Activated CD4-positive, alpha-beta T cell treated with anti-CD3 and anti-CD28 coated beads, Interleukin-2, amount 50 U/mL, for 1 hour (primary cell): ENCODE measurements around the gene EPHA4.

Source experiments
- DNase-seq: peaks from one replicate; pipeline ENCODE4 v3.0.0-alpha.2; 2020

The EPHA4 gene

GRCh38 chr2:221571025-221571550 lies 1.0 kb downstream of the EPHA4 start:
- peak; percentile 34 for DNase-seq

DNA sequence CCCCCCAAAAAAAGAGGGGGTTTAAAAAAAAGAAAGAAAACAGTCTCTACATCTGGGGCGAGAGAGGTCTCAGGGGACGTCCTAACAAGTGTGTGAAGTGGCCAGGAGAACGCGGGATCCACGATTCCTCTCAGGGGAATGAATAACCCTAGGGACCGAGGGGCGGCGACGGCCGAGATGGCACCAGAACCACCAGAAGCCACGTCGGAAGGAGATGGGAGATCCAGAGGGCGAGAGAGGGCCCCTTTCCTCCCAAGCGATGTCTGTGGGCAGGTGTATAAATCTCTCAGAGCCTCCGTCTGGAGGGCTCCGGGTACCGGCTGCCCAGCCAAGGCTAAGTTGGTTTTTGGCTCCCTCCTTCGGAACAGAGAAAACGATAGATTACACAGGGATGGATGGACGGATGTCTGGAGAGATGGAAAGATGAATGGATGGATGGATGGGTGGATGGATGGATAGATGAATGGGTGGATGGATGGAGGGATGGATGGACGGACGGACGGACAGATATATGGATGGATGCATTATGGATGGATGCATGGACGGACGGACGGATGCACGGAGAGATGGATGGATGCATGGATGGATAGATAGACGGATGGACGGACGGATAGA lies 1.7 kb downstream of the EPHA4 start:
- DNase-seq, result peak; percentile 10

DNA sequence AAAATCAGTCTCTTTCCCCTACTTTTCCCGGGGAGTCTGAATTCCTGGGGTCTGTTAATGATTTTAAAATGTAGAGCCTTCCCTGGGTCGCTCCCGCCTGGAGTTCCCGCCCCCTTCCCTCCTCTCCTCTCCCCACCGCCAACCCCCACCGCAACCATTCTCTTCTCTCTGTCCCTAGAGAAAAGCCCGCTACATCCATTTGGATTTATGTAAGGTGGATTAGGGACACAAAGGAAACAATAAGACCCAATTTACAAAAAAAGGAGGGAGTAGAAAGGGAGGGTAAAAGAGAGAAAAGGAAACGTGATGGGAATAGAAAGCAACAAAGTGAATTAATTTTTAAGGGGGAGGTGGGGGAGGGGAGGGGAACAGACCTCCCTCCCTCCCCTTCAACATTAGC lies 2.2 kb downstream of the EPHA4 start:
- DNase-seq, result no peak

GRCh38 chr2:221569425-221569845 lies 2.7 kb downstream of the EPHA4 start:
- no peak for DNase-seq

DNA sequence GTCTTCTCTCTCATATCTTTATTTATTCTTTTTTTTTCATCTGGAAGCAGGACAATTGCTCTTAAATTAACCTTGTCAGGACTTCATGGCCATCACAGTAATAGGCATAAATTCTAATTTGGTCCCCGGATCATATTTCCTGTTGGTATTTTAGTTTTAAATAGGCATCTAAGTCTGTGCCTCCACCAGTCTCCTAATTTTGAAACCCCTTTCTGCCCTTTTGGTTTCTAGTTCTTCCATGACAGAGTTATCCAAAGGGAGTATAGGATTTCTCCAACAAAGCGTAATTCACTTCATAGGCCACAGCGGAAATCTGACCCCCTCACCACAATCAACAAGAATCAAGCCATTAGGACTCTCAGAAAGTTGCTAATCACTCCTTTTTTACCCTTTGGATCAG lies 3.8 kb downstream of the EPHA4 start:
- DNase-seq, result no peak

DNA sequence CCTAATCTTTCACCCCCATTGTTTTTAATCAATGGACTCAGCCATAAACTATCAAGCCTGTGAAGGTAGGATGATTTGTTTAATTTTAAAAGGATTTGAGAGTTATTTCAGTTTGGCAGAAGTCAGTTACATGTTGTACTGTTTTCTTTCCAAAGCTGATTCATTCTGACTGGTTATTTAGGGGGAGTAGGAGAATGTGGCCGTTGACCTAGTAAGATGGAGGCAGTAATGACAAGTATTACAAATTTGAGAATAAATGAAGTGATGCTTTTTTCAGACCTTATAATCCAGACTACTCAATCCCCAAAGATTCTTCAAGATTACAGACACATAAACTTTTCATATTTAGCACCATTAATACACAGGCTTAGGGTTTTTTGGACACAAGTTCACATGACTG lies 4.3 kb downstream of the EPHA4 start:
- no peak for DNase-seq

GRCh38 chr2:221567231-221567760 lies 4.8 kb downstream of the EPHA4 start:
- DNase-seq, result no peak

GRCh38 chr2:221563270-221563985 lies 8.7 kb downstream of the EPHA4 start:
- no peak for DNase-seq

GRCh38 chr2:221562226-221562625 lies 9.9 kb downstream of the EPHA4 start:
- no peak for DNase-seq

DNA sequence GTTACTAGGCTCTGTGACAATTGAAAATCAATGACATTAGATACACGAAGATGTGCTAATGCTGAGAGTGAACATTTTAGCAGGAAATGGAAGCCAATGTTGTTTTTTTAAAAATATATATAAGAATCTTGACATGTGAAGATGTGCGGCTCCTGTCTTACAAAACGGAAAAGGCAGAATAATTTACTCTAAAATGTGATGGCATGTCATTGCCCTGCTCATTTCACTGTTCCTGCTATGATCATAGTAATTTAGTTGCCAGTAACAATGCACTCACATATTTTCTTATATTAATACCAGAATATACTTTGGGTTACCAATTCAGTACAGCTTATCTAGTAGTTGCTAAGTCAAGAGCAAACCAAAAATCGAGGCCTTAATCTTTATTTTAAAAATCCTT lies 10.3 kb downstream of the EPHA4 start:
- DNase-seq, result no peak

GRCh38 chr2:221559991-221560390 lies 12.1 kb downstream of the EPHA4 start:
- no peak for DNase-seq

- DNase-seq, result no peak
These were observed 14.0 kb downstream of the EPHA4 start for GRCh38 chr2:221558107-221558506.

GRCh38 chr2:221555494-221555846 lies 16.6 kb downstream of the EPHA4 start:
- DNase-seq, result no peak

DNA sequence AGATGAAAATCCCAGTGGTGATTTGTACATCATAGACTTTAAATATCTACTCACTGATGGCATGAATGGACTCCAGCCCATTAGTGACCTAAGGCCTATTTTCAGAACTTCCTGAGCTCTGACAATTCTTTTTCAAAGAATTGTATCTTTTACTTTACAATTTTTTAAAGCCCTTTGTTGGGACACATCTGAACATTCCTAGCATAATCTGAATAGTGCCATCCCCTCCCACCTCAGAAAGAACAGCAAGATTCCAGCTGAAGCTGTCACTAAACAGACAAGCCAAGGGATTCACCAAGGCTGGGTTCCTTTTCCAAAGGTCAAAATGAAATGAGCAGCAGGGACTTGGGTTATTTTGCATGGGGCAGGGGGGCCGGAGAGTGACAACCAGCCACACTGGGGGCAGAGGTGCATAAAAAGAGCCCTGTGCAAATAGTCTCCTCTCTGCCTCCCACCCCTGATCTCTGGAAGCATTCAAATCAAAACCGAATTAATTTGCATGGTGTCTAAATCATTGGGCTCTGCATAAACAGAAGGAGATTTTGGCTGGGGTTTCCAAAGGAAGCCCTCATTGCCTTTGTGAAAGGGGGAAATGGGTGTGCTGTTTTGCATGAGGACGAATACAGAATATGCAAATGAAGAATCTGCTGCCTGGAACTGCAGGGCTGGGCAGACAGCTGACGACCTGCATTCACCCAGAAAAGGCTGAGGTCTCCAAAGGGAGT lies 17.2 kb downstream of the EPHA4 start:
- no peak for DNase-seq

- no peak for DNase-seq
These were observed 18.8 kb downstream of the EPHA4 start for GRCh38 chr2:221553333-221553732.

DNA sequence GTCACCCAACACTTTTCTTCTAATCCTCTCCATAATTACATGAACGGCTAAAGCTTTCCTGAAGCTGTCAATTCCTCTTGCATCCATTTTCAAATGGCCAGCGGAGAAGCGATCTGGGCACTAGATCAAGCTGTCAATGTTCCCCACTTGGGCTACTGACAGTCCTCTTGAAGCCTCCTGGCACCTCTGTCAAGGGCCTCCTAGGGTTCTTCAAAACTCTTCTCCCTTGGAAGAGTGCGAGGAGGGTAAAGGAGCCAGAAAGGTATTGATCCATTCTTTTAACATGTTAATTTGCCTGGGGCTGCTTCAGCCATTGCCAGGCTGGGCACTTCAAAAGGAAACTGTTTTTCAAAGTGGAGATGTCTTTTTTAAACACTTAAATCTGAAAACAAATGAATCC lies 19.8 kb downstream of the EPHA4 start:
- DNase-seq, result no peak

GRCh38 chr2:221551864-221552263 lies 20.2 kb downstream of the EPHA4 start:
- no peak for DNase-seq

- DNase-seq, result no peak
These were observed 23.0 kb downstream of the EPHA4 start for GRCh38 chr2:221549143-221549542.

- DNase-seq, result no peak
These were observed 25.4 kb downstream of the EPHA4 start for GRCh38 chr2:221546505-221547225.

- DNase-seq, result no peak
These were observed 30.9 kb downstream of the EPHA4 start for GRCh38 chr2:221541131-221541735.

DNA sequence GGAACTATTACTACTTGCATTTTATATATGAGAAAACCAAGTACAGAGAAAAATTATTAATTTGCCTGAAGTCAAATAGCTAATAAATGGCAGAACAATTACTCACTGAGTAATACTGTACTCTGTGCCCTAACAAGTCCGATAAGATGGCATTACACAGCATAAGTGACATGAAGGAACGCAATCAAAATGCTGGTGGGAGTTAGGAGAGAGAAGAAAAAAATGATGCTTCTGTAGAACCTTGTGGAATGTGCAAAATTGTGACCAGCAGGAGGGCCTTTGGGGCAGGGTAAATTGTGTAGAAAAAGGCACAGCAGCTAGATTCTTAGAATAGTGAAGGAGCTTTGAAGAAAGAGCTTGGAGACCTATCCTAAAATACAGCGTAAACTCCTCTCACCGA lies 32.9 kb downstream of the EPHA4 start:
- no peak for DNase-seq

- no peak for DNase-seq
These were observed 36.3 kb downstream of the EPHA4 start for GRCh38 chr2:221535824-221536223.

DNA sequence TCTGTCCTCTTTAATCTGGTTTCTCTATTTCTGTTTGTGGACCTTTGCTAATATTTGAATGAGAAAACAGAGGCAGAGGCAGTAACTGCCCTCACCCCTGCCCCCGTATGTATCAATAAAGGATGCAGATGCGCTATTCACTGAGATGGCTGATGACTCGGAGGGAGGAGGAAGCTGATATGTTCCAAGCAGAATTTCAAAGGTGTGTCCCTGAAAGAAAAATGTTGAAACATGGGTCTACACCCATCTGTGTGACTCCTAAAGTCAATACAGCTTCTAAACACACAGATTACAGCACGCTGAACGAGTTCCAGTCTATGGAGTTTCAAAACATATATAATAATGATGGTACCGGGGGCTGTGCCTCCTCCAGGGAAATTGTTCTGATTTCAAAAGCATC lies 38.8 kb downstream of the EPHA4 start:
- no peak for DNase-seq
